HG03342 (cell line): ENCODE data around the gene RAB11A.

Experiments
- ATAC-seq: cut with Tn5 transposase; IDR thresholded peaks from one replicate; pipeline ENCODE4 v1.9.1; 2021; ENCODE audit warnings: mild to moderate bottlenecking, moderate library complexity; ENCODE audit not compliant: unreplicated experiment

The RAB11A gene

DNA sequence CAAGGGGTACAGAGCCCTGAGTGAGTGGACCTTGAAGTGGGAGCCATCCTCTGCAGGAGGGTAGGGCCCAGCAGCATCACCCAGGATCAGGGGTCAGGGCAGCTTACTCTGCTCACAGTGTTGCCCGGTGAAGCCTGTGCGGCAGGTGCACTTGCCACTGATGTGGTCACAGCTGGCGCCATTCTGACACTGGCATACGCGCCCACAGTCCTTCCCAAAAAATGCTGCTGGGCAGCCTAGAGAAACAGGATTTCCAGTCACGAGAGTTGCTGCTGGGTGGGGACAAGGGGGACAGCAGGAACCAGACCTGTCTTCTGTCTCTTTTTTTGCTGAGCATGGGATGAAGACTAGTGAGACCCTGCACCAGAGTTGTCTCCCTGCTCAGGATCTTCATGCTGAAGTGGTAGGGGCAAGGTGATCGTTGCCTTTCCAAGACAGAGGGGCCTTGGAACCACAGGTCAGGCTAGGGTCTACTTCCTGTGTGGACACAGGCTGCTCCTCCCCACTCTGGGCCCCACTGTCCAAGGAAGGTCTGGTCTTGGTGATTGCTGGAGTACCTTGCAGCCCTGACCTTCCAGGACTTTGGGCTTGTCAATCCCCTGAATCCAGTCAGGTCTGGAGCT lies 46.9 kb downstream of the RAB11A start:
- ATAC-seq: no peak

GRCh38 chr15:65916664-65917406 lies 47.5 kb downstream of the RAB11A start:
- peak; percentile 45 for ATAC-seq

DNA sequence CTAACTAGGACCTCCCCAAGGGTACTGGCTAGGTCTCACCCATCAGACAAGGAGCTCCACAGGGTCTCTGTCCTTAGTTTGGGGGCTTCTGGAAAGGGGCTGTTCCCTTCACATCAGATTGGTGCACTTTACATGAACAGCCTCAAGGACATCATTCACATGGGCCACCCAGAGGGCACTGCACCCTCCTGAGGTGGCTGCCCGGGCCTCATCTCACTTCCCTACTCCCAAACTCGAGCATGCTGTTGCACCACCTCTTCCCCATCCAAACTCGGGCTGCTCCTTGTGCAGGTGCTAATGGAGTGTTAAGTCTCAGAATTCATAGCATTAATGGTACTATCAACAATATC lies 48.1 kb downstream of the RAB11A start:
- ATAC-seq: no peak

DNA sequence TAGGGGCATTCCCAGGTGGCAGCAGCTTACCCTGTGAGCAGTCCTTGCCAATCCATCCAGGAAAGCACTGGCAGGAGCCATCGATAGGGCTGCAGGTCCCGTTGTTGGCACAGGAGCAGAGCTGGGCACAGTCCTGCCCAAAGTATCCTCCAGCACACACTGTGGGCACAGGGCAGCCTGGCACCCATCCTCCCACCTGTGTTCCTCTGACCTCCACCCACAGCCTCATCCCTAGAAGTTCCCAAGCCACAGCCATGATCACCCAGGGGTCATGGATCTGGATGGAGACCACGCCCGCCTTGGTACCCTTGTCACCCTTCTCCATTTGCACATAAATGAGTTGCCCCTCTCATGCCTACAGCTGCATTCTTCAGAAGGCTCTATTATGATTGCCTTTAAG lies 48.6 kb downstream of the RAB11A start:
- no peak for ATAC-seq

DNA sequence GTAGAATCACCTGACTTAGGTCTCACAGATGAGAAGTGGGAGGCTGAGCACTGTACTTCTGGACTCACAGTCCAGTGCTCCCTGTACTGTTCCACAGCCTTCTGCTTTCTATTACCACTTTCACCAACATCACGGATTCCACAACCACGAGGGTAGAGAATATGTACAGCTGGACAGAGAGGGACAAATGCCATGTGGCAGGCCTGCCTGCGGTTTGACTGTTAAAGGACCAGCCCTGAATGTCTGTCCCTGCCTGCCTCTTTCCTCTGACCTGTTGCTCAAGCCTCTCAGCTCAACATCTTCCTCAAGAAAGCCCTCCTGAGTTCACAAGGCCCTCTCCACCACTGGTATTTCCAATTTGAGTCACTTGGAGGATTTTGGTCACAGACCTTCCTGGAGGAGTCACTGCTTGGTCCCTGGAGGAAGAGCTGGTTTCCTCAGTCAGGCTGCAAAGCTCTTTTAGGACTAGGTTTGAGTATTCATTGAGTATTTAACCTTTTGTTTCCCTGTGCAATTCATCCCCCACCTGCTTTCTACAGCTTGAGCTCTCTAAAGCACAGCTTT lies 49.1 kb downstream of the RAB11A start:
- ATAC-seq: no peak

GRCh38 chr15:65918945-65919344 lies 49.7 kb downstream of the RAB11A start:
- no peak for ATAC-seq

DNA sequence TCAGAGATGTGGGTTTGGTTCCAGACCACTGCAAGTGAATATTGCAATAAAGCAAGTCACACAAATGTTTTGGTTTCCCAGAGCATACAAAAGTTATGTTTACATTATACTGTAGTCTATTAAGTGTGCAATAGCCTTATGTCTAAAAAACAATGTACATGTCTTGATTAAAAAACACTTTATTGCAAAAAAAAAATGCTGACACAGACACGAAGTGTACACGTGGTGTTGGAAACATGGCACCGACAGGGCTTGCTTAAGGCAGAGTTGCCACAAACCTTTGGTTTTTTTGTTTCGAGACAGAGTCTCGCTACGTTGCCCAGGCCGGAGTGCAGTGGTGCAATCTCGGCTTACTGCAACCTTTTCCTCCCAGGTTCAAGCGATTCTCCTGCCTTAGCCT lies 50.1 kb downstream of the RAB11A start:
- no peak for ATAC-seq

DNA sequence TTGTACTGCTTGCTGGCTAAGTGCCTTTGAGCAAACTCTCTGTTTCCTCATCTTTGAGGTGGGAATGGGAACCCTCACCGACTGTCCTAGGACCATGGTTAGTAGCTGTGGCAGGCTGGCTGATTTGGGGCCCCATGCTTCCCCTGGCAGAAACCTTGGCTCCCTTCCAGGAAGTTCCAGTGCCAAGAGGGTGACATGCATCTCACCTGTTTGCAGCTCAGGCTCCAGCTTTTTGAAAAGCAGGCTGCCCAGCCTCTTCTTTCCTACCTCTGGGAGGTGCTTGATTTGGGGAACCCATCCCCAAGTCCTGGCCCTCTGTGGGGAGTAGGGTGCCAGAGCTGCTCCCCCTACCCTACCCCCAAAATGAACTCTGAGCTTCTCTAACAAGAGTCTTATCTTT lies 50.8 kb downstream of the RAB11A start:
- no peak for ATAC-seq

- ATAC-seq: peak; percentile 33
Measured at GRCh38 chr15:65920825-65921309, 51.6 kb downstream of the RAB11A start.

DNA sequence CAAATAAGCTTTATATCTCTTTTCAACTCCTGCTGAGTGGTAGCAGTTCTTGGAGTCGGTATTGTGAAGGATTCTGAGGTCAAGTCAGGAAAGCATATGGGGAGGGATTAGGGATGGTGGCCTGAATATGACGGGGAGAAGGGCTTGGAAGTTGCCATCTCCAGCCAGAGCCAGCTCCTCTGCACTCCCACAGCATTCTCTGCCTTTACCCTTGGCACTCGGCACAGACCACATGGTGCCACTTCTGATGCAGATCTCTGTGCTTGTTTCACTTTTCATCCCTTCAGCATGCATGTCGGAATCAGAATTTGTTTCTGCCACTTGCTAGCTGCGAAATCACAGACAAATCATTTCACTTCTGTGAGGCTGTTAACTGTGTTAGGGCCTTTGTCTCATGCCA lies 52.5 kb downstream of the RAB11A start:
- ATAC-seq: no peak

DNA sequence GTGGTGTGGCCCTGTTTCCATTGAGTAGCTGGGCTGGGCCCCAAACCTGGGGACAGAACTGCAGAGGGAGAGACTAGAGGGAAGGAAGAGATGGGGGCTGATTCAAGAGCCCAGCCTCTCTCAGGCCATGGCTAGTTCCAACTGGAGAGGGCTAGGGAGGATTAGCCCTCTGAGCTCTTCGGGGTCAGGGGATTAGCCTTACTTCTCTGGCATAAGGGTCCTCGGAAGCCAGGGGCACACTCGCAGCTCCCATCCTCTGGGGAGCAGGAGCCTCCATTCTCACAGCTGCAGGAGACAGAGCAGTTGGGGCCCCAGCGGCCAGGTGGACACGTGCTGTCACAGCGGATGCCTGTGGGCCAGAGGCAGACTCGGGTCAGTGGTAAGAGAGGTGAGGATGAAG lies 53.3 kb downstream of the RAB11A start:
- ATAC-seq: no peak

GRCh38 chr15:65923264-65923663 lies 54.0 kb downstream of the RAB11A start:
- no peak for ATAC-seq

- ATAC-seq: no peak
Measured at GRCh38 chr15:65924004-65924403, 54.7 kb downstream of the RAB11A start.

GRCh38 chr15:65925338-65925737 lies 56.0 kb downstream of the RAB11A start:
- no peak for ATAC-seq

GRCh38 chr15:65926459-65926858 lies 57.2 kb downstream of the RAB11A start:
- ATAC-seq: peak; percentile 2

GRCh38 chr15:65926899-65927298 lies 57.6 kb downstream of the RAB11A start:
- ATAC-seq: peak; percentile 62

- no peak for ATAC-seq
Measured at GRCh38 chr15:65927545-65927944, 58.3 kb downstream of the RAB11A start.

- ATAC-seq: no peak
Measured at GRCh38 chr15:65929573-65929972, 60.3 kb downstream of the RAB11A start.

DNA sequence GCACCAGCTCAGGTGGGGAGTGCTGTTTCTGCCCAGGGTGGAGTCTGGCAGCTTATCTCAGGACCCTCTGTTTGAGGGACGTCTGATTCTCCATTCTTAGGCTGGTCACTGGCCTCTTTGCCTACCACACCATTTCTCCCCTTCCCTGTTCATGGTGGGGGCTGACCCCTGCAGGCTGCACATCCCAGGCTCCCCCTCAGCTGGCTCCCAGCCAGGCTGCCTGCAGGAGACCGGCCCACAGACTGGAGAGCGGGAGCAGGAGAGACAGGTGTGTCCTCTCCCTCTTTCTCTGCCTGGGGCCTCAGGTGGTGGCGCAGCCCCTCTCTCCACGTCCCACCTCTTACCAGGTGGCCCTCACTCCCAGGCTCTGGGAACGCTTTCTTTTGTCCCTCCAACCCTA lies 60.8 kb downstream of the RAB11A start:
- ATAC-seq: no peak

DNA sequence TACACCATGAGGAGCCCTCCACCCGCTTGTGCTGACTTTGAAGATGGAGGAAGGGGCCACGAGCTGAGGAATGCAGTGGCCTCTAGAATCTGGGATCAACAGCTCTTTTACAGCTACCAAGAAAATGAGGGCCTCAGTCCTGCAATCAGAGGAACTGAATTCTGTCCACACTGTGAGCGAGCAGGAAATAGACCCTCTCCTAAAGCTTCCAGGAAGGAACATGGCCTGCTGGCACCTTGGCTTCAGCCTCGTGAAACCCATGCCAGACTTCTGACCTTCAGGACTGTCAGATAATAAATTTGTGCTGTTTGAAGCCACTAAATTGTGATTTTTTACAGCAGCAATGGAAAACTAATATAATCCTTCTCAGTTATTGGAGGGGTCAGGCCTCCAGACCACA lies 61.9 kb downstream of the RAB11A start:
- no peak for ATAC-seq

GRCh38 chr15:65935391-65935790 lies 66.1 kb downstream of the RAB11A start:
- ATAC-seq: no peak

GRCh38 chr15:65936282-65936681 lies 67.0 kb downstream of the RAB11A start:
- ATAC-seq: no peak
